GM18951 (cell line): Measurements from ENCODE around the gene TGFA.

Experiments
- POLR2A ChIP-seq: IDR thresholded peaks from 4 replicates; pipeline ENCODE4 v1.6.1; 2011; ENCODE audit warnings: mild to moderate bottlenecking; ENCODE audit not compliant: insufficient read length, insufficient read depth; ENCODE audit errors: extremely low read depth
- in situ Hi-C: fragments of 300-500 bp; cut with MboI; formaldehyde crosslinking; loops from one replicate; pipeline ENCODE4 v1.12.0; 2022; ENCODE audit warnings: low sequenced_read_pairs, mixed read lengths, inconsistent platforms; ENCODE audit not compliant: unreplicated experiment

Gene TGFA

DNA sequence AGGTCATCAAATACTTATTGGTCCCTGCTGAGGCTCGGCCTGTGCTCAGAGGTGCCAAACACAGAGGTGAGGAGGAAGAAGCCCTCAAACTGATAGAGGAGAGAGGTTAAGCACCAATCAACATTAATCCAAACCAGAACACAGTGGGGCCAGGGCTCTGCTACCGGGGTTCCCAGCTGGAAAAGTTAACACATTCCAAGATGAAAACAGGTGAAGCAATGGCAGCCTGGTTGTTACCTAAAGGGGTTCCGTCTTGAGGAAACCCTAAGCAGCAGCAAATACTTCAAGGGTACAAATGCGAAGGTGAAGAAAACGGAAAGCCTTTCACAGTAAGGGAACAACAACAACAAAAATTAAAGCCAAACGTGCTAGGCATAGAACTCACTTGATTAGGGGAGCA lies 5.4 kb downstream of the TGFA start:
- in situ Hi-C loops, result no loop called here
- TF ChIP-seq POLR2A, result no peak

DNA sequence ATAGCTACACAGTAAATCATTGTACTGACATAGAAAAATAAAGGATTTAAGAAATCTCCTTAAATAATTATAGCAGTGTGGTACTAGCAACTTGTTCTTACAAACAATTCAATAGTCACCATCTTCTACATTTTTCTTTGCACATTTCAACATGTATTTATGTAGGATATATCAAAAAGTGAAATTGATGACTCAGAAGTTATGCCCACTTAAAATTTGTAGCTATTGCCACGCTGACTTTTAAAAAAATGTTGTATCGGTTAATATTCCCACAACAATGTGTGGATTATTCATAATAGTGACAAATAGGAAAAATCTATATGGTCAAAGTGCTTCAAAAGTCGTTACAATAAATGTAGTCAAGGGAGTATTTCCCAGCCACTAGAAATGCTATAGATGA lies 6.7 kb downstream of the TGFA start:
- in situ Hi-C loops, result no loop called here
- TF ChIP-seq POLR2A, result no peak

DNA sequence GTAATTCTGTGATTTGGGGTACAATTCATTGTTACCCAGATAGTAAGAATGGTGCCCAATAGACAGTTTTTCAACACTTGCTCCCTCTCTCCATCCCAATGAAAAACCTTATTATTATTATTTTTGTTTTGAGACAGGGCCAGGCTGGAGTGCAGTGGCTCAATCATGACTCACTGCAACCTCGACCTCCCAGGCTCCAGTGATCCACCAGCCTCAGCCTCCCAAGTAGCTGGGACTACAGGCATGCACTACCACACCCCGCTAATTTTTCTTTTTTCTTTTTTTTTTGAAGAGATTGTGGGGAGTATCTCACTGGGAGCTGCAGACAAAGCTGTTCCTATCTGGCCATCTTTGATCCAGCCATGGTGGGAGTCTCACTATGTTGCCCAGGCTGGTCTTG lies 7.2 kb downstream of the TGFA start:
- TF ChIP-seq POLR2A, result no peak
- in situ Hi-C loops, result no loop called here

DNA sequence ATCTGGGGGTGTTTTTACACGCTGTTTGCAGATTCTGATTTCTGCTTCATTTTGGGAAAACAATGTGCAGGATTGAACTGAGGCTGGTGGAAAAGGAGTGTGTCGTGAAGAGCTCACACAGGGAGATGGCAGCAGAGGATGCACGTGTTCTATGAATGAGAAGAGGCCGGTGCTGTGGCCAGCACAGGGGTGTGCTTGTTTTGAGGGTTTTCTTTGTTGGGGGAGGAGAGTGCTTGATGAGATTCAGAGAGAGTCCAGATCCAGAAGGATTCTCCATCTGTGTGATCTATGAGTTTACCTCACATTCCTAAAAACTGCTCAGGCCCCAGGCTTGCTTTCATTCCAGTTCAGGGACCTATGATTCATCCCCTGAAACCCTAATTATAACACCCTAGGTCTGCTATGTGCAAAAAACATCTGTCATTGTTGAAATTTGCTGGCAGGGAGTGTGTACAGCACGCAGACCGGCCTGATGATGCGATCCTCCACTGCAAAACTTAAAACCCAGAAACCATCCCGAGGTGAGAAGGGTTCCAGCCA lies 12.1 kb downstream of the TGFA start:
- no peak for TF ChIP-seq POLR2A

DNA sequence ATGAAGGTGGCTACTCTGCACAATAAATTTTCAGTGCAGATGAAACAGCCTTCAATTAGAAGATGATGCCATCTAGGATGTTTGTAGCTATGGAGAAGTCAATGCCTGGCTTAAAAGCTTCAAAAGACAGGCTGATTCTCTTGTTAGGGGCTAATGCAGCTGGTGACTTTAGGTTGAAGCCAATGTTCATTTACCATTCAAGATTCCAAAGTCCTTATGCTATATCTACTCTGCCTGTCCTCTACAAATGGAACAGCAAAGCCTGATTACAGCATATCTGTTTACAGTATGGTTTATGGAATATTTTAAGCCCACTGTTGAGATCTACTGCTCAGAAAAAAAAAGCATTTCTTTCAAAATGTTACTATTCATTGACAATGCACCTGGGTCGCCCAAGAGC lies 15.8 kb downstream of the TGFA start:
- no peak for TF ChIP-seq POLR2A
- in situ Hi-C loops, result no loop called here

More for the DNA sequence above, 12.1 kb downstream of the TGFA start:
- in situ Hi-C loops, result no loop called here

DNA sequence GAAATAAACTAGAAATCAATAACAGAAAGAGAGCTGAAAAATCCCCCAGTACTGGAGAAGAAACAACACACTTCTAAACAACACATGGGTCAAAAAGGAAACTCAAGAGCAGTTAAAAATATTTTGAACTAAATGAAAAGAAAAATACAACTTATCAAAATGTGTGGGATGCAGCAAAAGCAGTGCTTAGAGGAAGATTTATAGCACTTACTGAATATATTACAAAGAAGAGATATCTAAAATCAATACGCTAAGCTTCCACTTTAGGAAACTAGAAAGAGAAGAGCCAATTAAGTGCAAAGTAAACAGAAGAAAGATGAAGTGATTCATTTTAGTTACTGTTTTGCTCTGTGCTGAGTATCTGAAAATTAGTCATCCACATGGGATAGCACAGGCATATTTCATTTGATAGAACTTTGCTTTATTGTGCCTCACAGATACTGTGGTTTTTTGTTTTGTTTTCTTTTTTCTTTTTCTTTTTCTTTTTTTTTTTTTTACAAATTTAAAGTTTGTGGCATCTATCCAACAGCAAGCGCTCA lies 17.0 kb downstream of the TGFA start:
- in situ Hi-C loops, result no loop called here

DNA sequence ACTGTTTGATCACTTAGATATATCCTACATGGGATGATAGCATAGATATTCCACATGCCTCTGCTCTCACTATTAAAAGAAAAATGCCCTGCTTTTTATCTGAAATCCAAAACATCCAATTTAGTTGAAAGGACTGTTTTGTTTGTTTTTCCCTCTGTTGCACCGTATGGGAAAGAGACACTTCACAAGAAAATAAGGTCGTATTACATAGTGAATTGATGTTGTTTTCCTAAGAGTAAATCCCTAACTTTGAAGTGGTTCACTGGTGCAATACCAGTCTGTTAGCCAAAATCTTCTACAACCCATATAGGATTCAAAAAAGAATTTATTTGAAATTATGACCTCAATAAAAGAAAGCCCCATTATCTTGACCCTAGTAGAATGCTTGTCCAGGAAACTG lies 18.1 kb downstream of the TGFA start:
- in situ Hi-C loops, result no loop called here

More for the DNA sequence above, 17.0 kb downstream of the TGFA start:
- TF ChIP-seq POLR2A, result no peak

DNA sequence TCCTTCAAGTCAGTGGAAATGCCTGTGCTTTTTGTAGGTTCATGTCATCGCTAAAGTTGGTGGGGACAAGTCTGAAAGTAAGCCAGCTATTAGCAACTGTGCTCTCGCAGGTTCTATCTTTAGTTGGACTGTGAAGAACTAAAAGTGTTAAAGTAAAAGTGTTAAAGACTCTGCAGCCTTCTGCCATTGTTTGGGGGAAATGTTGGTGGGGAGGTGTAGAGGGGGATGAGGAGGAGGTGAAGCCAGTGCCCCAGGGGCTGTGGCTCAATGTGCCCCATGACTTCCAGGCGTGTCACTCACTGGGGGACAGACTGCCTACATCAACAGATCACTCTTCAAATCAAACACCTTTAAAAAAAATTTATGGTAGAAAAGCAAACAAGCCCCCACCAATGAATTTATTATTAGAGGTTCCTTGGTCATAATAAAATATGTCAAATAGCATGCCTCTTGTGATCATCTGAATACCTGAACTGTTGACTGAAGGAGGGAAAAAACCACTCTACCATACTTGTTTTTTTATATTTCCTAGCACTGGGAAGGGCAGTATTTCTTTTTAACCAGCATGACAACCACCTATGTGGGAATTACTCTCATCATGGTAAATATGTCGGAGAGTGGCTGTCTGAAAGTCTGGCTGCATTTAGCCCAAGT lies 19.3 kb downstream of the TGFA start:
- no peak for TF ChIP-seq POLR2A
- in situ Hi-C loops, result no loop called here

More for the DNA sequence above, 18.1 kb downstream of the TGFA start:
- TF ChIP-seq POLR2A, result no peak

DNA sequence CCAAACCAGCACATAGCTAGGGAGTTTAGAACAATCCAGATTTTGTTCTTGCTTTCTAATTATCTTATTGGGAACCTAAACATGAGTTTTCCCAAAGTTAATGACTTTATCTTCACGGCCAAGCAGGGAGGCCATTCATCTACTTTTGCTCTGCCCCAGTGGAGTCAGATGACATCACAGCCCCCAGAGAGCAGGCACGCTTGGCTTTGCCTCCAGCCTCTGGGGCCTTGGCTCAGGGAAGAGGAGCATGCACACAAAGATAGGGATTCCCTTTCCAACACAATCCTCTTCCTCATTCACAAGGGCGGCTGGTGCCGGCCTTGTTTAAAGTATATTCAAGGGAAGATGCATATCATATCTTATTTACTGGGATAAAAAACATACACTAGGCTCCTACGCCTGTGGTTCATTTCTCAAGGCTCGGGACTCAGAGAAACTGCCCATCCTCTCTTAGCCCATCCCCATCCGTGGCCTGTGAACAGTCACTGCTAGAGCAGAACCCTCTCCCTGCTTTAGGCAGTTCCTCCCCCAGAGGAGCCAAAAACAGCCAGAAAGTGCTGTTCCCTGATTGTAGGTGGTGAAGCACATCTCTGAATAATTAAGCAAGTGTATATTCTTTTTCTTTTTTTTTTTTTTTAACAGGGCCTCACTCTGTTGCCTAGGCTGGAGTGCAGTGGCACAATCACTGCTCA lies 21.2 kb downstream of the TGFA start:
- in situ Hi-C loops, result no loop called here
- TF ChIP-seq POLR2A, result no peak

DNA sequence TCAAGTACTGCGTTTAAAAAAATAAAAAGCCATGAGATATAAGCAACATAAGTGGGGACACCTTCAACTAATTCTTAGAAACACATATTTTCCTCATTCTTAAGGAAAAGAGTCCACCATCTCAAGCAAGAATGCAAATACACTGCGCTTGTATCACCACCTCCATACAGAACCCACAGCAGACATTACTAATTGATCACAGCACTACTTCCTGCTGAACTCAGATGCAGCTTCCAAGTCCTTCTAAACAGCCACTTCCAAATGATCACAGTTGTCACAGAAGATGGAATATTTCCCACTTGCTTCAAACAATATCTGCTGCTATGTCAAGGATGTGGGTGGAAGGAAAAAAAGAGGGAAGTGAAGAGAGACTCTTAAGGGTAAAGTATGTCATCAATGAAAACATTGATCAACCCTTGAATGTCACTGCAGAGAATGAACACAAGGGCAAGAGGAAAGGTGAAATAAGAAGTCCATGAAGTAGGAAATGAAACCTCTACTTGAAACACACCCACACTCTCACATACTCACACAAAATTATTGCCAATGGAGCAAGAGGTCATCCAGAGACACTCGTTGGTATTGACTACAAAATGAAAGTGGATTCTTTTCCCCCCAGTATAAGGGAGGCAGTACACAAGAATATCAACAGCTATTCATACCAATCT lies 22.1 kb downstream of the TGFA start:
- TF ChIP-seq POLR2A, result no peak
- in situ Hi-C loops, result no loop called here

DNA sequence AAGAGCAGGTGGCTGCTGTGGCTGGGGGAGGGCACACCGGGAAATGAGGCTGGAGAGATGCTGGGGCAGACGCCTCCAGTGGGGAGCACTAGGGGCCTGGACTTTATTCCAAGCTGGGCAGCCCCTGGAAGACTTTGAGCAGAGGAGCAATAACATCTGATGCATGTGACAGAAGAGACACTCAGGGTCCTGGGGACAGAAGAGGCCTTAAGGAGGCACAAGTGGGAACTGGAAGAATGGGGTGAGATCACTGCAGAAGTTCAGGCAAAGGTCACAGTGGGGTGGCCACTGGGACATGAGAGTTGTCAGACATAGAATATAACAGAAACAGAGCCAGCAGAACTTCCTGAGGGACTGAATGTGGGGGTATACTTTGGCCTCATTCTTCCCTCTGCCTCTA lies 24.0 kb downstream of the TGFA start:
- no peak for TF ChIP-seq POLR2A
- in situ Hi-C loops, result no loop called here

DNA sequence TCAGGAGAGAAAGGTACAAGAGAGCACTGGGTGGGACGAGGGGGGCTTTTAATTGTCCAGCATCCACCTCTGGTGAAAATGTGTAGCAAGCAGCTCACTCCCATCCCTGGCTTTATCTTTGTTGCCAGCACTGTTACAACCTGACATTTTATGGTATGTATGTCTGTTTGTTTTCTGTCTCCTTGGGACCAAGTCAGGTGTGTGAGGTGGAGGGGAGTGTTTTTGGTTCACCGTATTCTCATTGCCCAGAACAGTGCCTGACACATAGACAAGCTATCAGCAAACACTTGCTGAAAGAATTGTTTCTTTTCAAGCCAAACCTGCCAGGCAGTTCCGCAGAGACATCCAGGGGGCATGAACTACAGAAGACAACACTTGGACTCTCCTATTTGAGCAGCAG lies 24.7 kb downstream of the TGFA start:
- in situ Hi-C loops, result no loop called here
- no peak for TF ChIP-seq POLR2A

DNA sequence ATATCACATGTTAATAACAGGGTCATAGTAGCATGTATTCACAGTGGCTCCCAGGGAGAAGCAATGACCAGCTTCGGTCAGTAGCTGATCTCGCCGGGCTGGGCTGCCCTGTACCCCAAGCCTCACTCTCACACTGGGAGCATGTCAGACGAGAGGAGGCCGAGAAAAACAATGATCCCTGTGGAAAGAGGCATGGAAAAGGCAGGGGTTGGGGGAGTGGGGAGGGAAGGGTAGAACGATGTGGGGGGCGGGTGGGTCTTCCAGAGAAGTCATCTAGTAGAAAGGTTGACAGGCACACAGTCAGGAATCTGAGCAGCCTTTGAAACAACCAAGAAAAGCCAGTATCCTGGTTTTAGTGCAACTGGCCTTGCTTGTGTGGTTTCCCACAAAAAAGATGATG lies 25.4 kb downstream of the TGFA start:
- in situ Hi-C loops, result no loop called here
- TF ChIP-seq POLR2A, result no peak
